Panc1 (cell line): Measurements from ENCODE around the gene NSRP1. TPM values are rescaled to one million over a fixed set of nuclear protein-coding genes. Genes with fewer than 3 reads are reported as not detected.

Experiments
- ATAC-seq: fragments of 200-7000 bp; cut with Tn5 transposase; 2 replicates; pipeline ENCODE4 v1.9.1; 2020; ENCODE audit warnings: mild to moderate bottlenecking, moderate library complexity
- BruUV-seq: library from RNA; stranded (reverse); fragments of 400-500 nt; replicated peaks from 2 replicates; lab custom pipeline; 2021; lab: Mats Ljungman, UMichigan
- CTCF ChIA-PET: fragments of 300-600 bp; sonication (Branson Sonifier 250); formaldehyde crosslinking; loops from one replicate; lab custom pipeline; 2022; ENCODE audit warnings: antibody characterized with exemption; lab: Charles Lee
- POLR2A ChIA-PET: fragments of 300-600 bp; sonication (Branson Sonifier 250); formaldehyde crosslinking; loops from one replicate; lab custom pipeline; 2022; ENCODE audit warnings: antibody characterized with exemption; lab: Charles Lee
- DNase-seq: peaks from one replicate; pipeline ENCODE4 v3.0.0-alpha.2; 2010; ENCODE audit warnings: low read depth, low spot score
- H3K27ac ChIP-seq: 2 replicates; pipeline ENCODE4 v1.5.1; 2011; ENCODE audit warnings: mild to moderate bottlenecking, low read length, inconsistent platforms
- H3K27me3 ChIP-seq: fragments of 200-500 bp; sonication (Bioruptor generic); 2 replicates; pipeline ENCODE4 v1.6.0; 2014; ENCODE audit warnings: low read length, inconsistent platforms; ENCODE audit not compliant: control insufficient read depth, insufficient read depth
- H3K36me3 ChIP-seq: fragments of 200-500 bp; sonication (Bioruptor generic); 2 replicates; pipeline ENCODE4 v1.5.1; 2014; ENCODE audit warnings: inconsistent platforms, mild to moderate bottlenecking, low read length, moderate library complexity; ENCODE audit not compliant: control insufficient read depth, insufficient read depth
- H3K4me1 ChIP-seq: 2 replicates; pipeline ENCODE4 v1.5.1; 2011; ENCODE audit warnings: inconsistent platforms, mild to moderate bottlenecking, low read length, moderate library complexity; ENCODE audit not compliant: control insufficient read depth, insufficient read depth
- H3K4me3 ChIP-seq, 2 experiments: 2 replicates each; pipeline ENCODE4 v1.5.1; 2011 to 2012; ENCODE audit warnings: low read depth in 2 of 2, low read length in 2 of 2, mild to moderate bottlenecking in 2 of 2, inconsistent platforms in 1 of 2, moderate library complexity in 1 of 2
- H3K9me3 ChIP-seq: fragments of 200-500 bp; sonication (Bioruptor generic); 2 replicates; pipeline ENCODE4 v1.5.1; 2014; ENCODE audit warnings: low read depth, mild to moderate bottlenecking, inconsistent platforms, low read length, moderate library complexity; ENCODE audit not compliant: control insufficient read depth, insufficient read depth
- CTCF ChIP-seq: fragments of 450-650 bp; IDR thresholded peaks from 2 replicates; pipeline ENCODE4 v1.5.1; 2017; ENCODE audit warnings: mild to moderate bottlenecking
- POLR2AphosphoS5 ChIP-seq: IDR thresholded peaks from 2 replicates; pipeline ENCODE4 v1.6.1; 2012; ENCODE audit warnings: mild to moderate bottlenecking, low read depth, low read length, moderate library complexity
- REST ChIP-seq, 2 experiments: IDR thresholded peaks; 2 replicates each; pipeline ENCODE4 v1.6.1; 2011 to 2012; ENCODE audit warnings: low read depth in 2 of 2, control low read depth in 1 of 2, low read length in 1 of 2, mild to moderate bottlenecking in 1 of 2, moderate library complexity in 1 of 2; ENCODE audit not compliant: insufficient read depth in 1 of 2
- SIN3A ChIP-seq: IDR thresholded peaks from 2 replicates; pipeline ENCODE4 v1.6.1; 2012; ENCODE audit warnings: low read depth, mild to moderate bottlenecking, low read length, moderate library complexity, borderline replicate concordance; ENCODE audit not compliant: insufficient read depth
- TCF7L2 ChIP-seq: IDR thresholded peaks from 2 replicates; pipeline ENCODE4 v1.6.1; 2011; ENCODE audit warnings: mild to moderate bottlenecking, low read depth, low read length, inconsistent platforms
- in situ Hi-C: cut with HindIII; loops from 2 replicates; pipeline ENCODE4 v1.10.0; 2016; ENCODE audit warnings: low sequenced_read_pairs, low pct_unique_long_range_greater_than_20kb
- intact Hi-C: fragments of 100-400 bp; cut with micrococcal nuclease; formaldehyde crosslinking; loops from one replicate; pipeline ENCODE4 v1.10.0; 2022; ENCODE audit not compliant: unreplicated experiment
- total RNA-seq: library from RNA; stranded (reverse); gene quantifications from one replicate; pipeline ENCODE4 v1.2.1, GENCODE V29; 2021; ENCODE audit not compliant: unreplicated experiment

NSRP1 gene
- total RNA-seq, 1 experiment from 2014 or later, result 30.5 TPM

- ChIA-PET CTCF (no interaction called here), POLR2A (interaction anchor here (0.6 kb wide), 1 partner anchor 18 kb away, joined by 3 read pairs; no protein-coding TSS in a partner anchor)
- no peak for TF ChIP-seq SIN3A
- TF ChIP-seq CTCF, result no peak
- TF ChIP-seq POLR2AphosphoS5, result no peak
- TF ChIP-seq REST (IDR thresholded peaks at IDR 0.05; ENCODE audit: insufficient read depth in 1 of 2, low read depth in 2 of 2, low read length in 1 of 2), result no peak
- no peaks in the 10 kb centered on the region for H3K9me3 ChIP-seq
- peaks cover 39% of the 10 kb centered on the region for H3K36me3 ChIP-seq
- no peak overlapping the region for H3K4me3 ChIP-seq
- no peaks in the 10 kb centered on the region for H3K4me1 ChIP-seq
- BruUV-seq, result no TSS peak
- H3K27ac ChIP-seq, result no peak overlapping the region
- ATAC-seq (no peak), DNase-seq (no peak)
- no peaks in the 10 kb centered on the region for H3K27me3 ChIP-seq
- intact Hi-C loops, result no loop called here
- in situ Hi-C loops, result no loop called here
These were observed 57.9 kb downstream of the NSRP1 start for GRCh38 chr17:30174556-30174955.

GRCh38 chr17:30176855-30177254, 60.2 kb downstream of the NSRP1 start:
- POLR2A ChIA-PET, result no interaction called here
- CTCF ChIA-PET, result interaction anchor here (0.6 kb wide), 1 partner anchor 515 kb away, joined by 3 read pairs; no protein-coding TSS in a partner anchor
- in situ Hi-C loops, result no loop called here

More at GRCh38 chr17:30176855-30177254, 60.2 kb downstream of the NSRP1 start:
- intact Hi-C loops, result no loop called here
- Histone ChIP-seq H3K27ac (no peak overlapping the region), H3K27me3 (no peaks in the 10 kb centered on the region), H3K36me3 (peaks cover 51% of the 10 kb centered on the region), H3K9me3 (no peaks in the 10 kb centered on the region), H3K4me1 (no peaks in the 10 kb centered on the region), H3K4me3 (no peak overlapping the region)
- DNase-seq (no peak), ATAC-seq (no peak)
- TF ChIP-seq TCF7L2 (no peak), POLR2AphosphoS5 (no peak), REST (IDR thresholded peaks at IDR 0.05; ENCODE audit: insufficient read depth in 1 of 2, low read depth in 2 of 2, low read length in 1 of 2) (no peak), SIN3A (no peak), CTCF (no peak)
- no TSS peak for BruUV-seq
